HG03060 (cell line): ENCODE data around the gene RANBP3.
"Not testable (repeated sequence)": the region's sequence is repeated elsewhere in the genome, so short reads cannot be mapped to it uniquely, and the experiment has no call there.

ENCODE experiments used
- ATAC-seq: cut with Tn5 transposase; IDR thresholded peaks from one replicate; pipeline ENCODE4 v1.9.1; 2021; ENCODE audit warnings: low read depth, moderate number of reproducible peaks; ENCODE audit not compliant: unreplicated experiment

The RANBP3 gene

GRCh38 chr19:5988517-5989387 lies 10.8 kb upstream of the RANBP3 start:
- no peak for ATAC-seq

- ATAC-seq: no peak
Observed at GRCh38 chr19:5987077-5987818, 9.3 kb upstream of the RANBP3 start.

GRCh38 chr19:5985837-5986236 lies 7.9 kb upstream of the RANBP3 start:
- not testable (repeated sequence) for ATAC-seq

- no peak for ATAC-seq
Observed at GRCh38 chr19:5985098-5985783, 7.3 kb upstream of the RANBP3 start.

- no peak for ATAC-seq
Observed at GRCh38 chr19:5984600-5984999, 6.7 kb upstream of the RANBP3 start.

- no peak for ATAC-seq
Observed at GRCh38 chr19:5983367-5983955, 5.5 kb upstream of the RANBP3 start.

GRCh38 chr19:5978606-5979552 lies 939 bp upstream of the RANBP3 start:
- no peak for ATAC-seq

- ATAC-seq: no peak
Observed at GRCh38 chr19:5977222-5977784, 637 bp downstream of the RANBP3 start.

GRCh38 chr19:5976768-5977167 lies 1.2 kb downstream of the RANBP3 start:
- no peak for ATAC-seq

GRCh38 chr19:5975388-5975728 lies 2.6 kb downstream of the RANBP3 start:
- ATAC-seq: no peak

- no peak for ATAC-seq
Observed at GRCh38 chr19:5974721-5975387, 3.1 kb downstream of the RANBP3 start.

- ATAC-seq: no peak
Observed at GRCh38 chr19:5973867-5974635, 3.9 kb downstream of the RANBP3 start.

GRCh38 chr19:5973376-5973775 lies 4.6 kb downstream of the RANBP3 start:
- ATAC-seq: no peak

GRCh38 chr19:5972355-5972731 lies 5.6 kb downstream of the RANBP3 start:
- ATAC-seq: no peak

GRCh38 chr19:5971714-5972354 lies 6.1 kb downstream of the RANBP3 start:
- no peak for ATAC-seq

GRCh38 chr19:5969476-5969875 lies 8.5 kb downstream of the RANBP3 start:
- no peak for ATAC-seq

- ATAC-seq: no peak
Observed at GRCh38 chr19:5968431-5969373, 9.2 kb downstream of the RANBP3 start.
